ENCODE measurements around the gene LRMDA. TPM values are rescaled to one million over a fixed set of nuclear protein-coding genes. Genes with fewer than 3 reads are reported as not detected.

The LRMDA gene
- total and polyA plus RNA-seq, 7 donors: 1.0 to 5.7 (median 2.5) TPM

DNA sequence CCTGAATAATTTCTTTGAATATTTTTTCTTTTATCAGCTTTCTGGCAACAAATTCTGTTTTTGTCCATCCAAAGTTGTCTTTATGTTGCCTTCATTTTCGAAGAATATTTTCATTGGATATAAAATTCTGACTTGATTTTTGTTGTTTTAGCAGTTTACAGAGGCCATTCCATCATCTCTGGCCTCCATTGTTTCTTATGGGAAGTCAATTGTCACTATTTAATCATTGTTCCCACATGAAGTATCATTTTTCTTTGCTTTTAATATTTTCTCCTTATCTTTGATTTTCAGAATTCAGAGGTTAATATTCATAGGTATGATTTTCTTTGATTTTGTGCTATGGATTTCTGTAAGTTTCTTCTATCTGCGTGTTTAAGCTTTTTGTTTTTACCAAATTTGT, 512.6 kb downstream of the LRMDA start:
- intact Hi-C loops (cut with DNase I): no loop called here
- 83 to 89% (median 86%) methylated on average over 2 of the region's 2 CpGs for WGBS, 3 donors
- no peak for ATAC-seq

DNA sequence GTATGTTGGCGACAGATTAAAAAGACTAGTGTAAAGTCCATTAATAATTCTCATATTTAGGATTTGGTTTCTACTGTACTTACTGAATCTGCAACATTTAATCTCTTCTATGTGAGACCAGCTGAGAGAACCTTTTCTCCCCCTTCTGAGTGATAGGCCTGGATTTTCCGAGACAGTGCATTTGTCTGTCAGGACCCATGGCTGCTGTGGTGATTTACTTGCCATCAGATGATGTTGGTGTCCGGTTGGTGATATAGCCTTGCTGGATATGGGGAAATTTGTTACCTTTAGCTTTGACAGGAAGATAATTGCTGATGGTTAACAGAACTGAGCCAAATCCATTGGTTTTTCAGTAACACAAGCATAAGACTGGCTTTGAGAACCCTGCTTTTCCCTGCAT, 517.2 kb downstream of the LRMDA start:
- TF ChIP-seq, protein P1, sequence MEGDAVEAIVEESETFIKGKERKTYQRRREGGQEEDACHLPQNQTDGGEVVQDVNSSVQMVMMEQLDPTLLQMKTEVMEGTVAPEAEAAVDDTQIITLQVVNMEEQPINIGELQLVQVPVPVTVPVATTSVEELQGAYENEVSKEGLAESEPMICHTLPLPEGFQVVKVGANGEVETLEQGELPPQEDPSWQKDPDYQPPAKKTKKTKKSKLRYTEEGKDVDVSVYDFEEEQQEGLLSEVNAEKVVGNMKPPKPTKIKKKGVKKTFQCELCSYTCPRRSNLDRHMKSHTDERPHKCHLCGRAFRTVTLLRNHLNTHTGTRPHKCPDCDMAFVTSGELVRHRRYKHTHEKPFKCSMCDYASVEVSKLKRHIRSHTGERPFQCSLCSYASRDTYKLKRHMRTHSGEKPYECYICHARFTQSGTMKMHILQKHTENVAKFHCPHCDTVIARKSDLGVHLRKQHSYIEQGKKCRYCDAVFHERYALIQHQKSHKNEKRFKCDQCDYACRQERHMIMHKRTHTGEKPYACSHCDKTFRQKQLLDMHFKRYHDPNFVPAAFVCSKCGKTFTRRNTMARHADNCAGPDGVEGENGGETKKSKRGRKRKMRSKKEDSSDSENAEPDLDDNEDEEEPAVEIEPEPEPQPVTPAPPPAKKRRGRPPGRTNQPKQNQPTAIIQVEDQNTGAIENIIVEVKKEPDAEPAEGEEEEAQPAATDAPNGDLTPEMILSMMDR (IDR thresholded peaks at IDR 0.05): no peak
- H3K27ac ChIP-seq: no peak overlapping the region
- intact Hi-C loops (cut with DNase I): no loop called here
- no peak for ATAC-seq
- no peak for DNase-seq
- H3K36me3 ChIP-seq (ENCODE audit: insufficient read depth in 1 of 2, low read depth in 1 of 2): no peaks in the 10 kb centered on the region
- H3K4me1 ChIP-seq: no peaks in the 10 kb centered on the region
- H3K9me3 ChIP-seq: no peaks in the 10 kb centered on the region
- WGBS, 3 donors: 92 to 94% (median 94%) methylated on average over 3 of the region's 3 CpGs
- no peaks in the 10 kb centered on the region for H3K27me3 ChIP-seq (ENCODE audit: insufficient read depth in 3 of 3, low read length in 2 of 3)
- H3K4me3 ChIP-seq: no peak overlapping the region

More for the DNA sequence above, 512.6 kb downstream of the LRMDA start:
- Histone ChIP-seq H3K9me3 (no peaks in the 10 kb centered on the region), H3K36me3 (ENCODE audit: insufficient read depth in 1 of 2, low read depth in 1 of 2) (no peaks in the 10 kb centered on the region), H3K27ac (no peak overlapping the region), H3K4me3 (no peak overlapping the region), H3K4me1 (no peaks in the 10 kb centered on the region), H3K27me3 (ENCODE audit: insufficient read depth in 3 of 3, low read length in 2 of 3) (peaks cover 0 to 4% (median 0%) of the 10 kb centered on the region in 3 donors)
- TF ChIP-seq, protein P1 (IDR thresholded peaks at IDR 0.05): no peak
- no peak for DNase-seq

DNA sequence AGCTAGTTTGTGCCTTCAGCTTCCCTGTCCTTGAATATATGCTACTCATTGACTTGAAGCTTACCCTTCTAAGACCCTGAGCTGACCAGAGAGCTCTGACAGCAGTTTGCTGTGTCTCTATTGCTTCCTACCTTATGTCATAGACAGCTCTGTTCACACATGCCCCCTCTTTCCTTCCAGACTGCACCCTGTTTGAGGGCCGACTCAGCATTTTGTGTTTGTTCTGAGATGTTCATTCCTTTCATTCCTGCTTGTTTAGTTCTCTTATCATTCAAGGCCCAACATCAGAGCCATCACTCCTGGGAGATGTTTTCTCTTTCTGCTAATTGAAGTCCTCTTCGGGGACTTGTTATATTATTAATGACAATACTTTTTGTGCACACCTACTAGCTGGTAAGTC, 518.9 kb downstream of the LRMDA start:
- ATAC-seq (no peak), DNase-seq (no peak)
- no peak overlapping the region for H3K4me3 ChIP-seq
- no peak overlapping the region for H3K27ac ChIP-seq
- 85 to 90% (median 85%) methylated on average over 2 of the region's 2 CpGs for WGBS, 3 donors
- H3K27me3 ChIP-seq (ENCODE audit: insufficient read depth in 3 of 3, low read length in 2 of 3): no peaks in the 10 kb centered on the region
- intact Hi-C loops (cut with DNase I): no loop called here
- H3K4me1 ChIP-seq: no peaks in the 10 kb centered on the region
- no peaks in the 10 kb centered on the region for H3K9me3 ChIP-seq
- TF ChIP-seq, protein P1 (IDR thresholded peaks at IDR 0.05): no peak
- H3K36me3 ChIP-seq (ENCODE audit: insufficient read depth in 1 of 2, low read depth in 1 of 2): no peaks in the 10 kb centered on the region

DNA sequence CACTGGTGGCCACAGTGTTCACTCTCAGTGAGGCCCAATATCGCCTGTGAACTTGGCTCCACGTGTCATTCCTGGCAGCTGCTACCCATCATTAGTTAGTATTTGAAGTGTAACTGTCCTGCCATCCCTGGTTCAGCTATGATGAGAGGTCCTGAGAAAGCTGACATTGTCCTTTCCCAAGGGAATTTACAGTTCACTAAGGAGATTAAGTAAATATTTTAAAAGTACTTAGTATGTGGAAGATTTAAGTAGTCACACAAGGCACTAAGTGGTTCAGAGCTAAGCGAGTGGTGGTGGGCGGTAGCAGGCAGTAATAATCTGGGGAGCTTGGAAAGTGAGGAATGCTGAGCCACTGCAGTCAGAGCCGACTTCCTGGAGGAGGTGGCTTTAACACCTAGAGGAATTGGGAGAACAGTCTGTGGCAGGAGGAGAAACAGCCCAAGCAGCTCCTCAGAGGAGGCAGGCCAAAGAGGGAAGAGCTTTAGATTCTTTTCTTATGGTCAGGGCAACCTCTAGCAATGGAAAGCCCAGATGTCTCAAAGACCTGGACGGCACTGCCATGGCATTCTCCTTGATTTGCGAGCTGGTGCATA, 519.7 kb downstream of the LRMDA start:
- Histone ChIP-seq H3K4me3 (no peak overlapping the region), H3K36me3 (ENCODE audit: insufficient read depth in 1 of 2, low read depth in 1 of 2) (no peaks in the 10 kb centered on the region), H3K4me1 (no peaks in the 10 kb centered on the region), H3K27ac (no peak overlapping the region), H3K9me3 (no peaks in the 10 kb centered on the region), H3K27me3 (ENCODE audit: insufficient read depth in 3 of 3, low read length in 2 of 3) (no peaks in the 10 kb centered on the region)
- DNase-seq (no peak), ATAC-seq (no peak)
- WGBS, 3 donors: 65 to 72% (median 66%) methylated on average over 7 of the region's 7 CpGs
- TF ChIP-seq, protein P1 (IDR thresholded peaks at IDR 0.05): no peak
- intact Hi-C loops (cut with DNase I): no loop called here

DNA sequence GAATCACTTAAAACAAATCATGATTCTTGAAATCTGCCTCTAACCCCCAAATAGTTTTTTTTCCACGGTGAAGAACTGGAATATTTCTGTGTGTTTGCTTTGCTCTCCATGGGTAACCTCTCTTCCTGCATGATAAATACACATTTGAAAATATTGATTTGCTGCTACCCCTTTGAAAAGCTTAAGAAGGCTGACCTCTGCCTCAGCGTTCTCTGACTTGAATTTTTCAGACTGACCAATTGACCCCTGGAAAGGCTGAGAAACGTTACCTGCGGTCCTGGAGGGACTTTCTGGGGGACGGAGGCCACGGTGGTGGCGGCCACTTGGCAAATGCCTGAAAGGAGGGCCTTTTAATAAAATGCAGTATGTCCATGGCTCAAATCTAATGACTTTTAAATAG, 520.2 kb downstream of the LRMDA start:
- Histone ChIP-seq H3K4me3 (no peak overlapping the region), H3K36me3 (ENCODE audit: insufficient read depth in 1 of 2, low read depth in 1 of 2) (no peaks in the 10 kb centered on the region), H3K27ac (no peak overlapping the region), H3K9me3 (no peaks in the 10 kb centered on the region), H3K4me1 (no peaks in the 10 kb centered on the region), H3K27me3 (ENCODE audit: insufficient read depth in 3 of 3, low read length in 2 of 3) (no peaks in the 10 kb centered on the region)
- DNase-seq (no peak), ATAC-seq (no peak)
- 67 to 78% (median 72%) methylated on average over 7 of the region's 7 CpGs for WGBS, 3 donors
- intact Hi-C loops (cut with DNase I): no loop called here
- TF ChIP-seq, protein P1 (IDR thresholded peaks at IDR 0.05): no peak
